G401 (cell line): ENCODE data around the gene ACTR1A. TPM values are rescaled to one million over a fixed set of nuclear protein-coding genes. Genes with fewer than 3 reads are reported as not detected.
"Not testable (repeated sequence)": the region's sequence is repeated elsewhere in the genome, so short reads cannot be mapped to it uniquely, and the experiment has no call there.

Experiments
- DNase-seq: peaks from one replicate; pipeline ENCODE4 v3.0.0-alpha.2; 2015; ENCODE audit warnings: low spot score
- in situ Hi-C: cut with HindIII; loops from 2 replicates; pipeline ENCODE4 v1.10.0; 2016; ENCODE audit warnings: low sequenced_read_pairs, mixed read lengths
- total RNA-seq: library from RNA; depleted of rRNA; stranded (reverse); fragments of >200 nt; shearing (Covaris generic); gene quantifications from 2 replicates; pipeline ENCODE4 v1.2.3, GENCODE V29; 2014; rRNA removed

Gene ACTR1A
- 116 and 185 TPM in 2 replicates for total RNA-seq

- peak; percentile 100 for DNase-seq
- in situ Hi-C loops = loop anchor here (10.0 kb wide), 1 partner anchor 102 kb away; no protein-coding TSS in a partner anchor
Measured at GRCh38 chr10:102502337-102503151, at the start of gene ACTR1A. Gene ACTR1A, minus strand, starts transcription at chr10:102502712. Its CDS starts 65 bp downstream, at chr10:102502647.

GRCh38 chr10:102550636-102551210 is 48.2 kb upstream of the ACTR1A start:
- no peak for DNase-seq
- in situ Hi-C loops = no loop called here

DNA sequence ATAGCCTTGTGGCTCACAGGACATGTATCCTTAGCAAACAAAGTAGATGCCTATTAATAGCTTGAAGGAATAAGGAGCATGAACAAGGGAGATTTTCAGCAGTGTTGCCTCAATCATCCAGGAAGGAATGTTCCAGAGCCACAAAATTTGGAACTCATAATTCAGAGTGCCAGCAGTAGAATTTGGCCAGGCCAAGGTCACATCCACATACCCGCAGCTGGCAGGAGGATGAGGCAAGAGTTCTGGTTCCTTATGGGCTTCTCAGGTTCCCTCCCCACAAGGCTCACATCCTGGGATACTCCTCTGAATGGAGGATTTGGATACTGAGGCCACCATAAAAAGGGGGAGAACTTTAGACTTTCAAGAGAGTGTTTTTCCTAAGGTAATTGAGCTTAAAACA is 47.0 kb upstream of the ACTR1A start:
- in situ Hi-C loops = no loop called here
- DNase-seq = no peak

GRCh38 chr10:102546606-102547320 is 44.3 kb upstream of the ACTR1A start:
- DNase-seq = peak; percentile 90
- in situ Hi-C loops = no loop called here

- in situ Hi-C loops = no loop called here
- peak; percentile 73 for DNase-seq
Measured at GRCh38 chr10:102545997-102546396, 43.5 kb upstream of the ACTR1A start.

DNA sequence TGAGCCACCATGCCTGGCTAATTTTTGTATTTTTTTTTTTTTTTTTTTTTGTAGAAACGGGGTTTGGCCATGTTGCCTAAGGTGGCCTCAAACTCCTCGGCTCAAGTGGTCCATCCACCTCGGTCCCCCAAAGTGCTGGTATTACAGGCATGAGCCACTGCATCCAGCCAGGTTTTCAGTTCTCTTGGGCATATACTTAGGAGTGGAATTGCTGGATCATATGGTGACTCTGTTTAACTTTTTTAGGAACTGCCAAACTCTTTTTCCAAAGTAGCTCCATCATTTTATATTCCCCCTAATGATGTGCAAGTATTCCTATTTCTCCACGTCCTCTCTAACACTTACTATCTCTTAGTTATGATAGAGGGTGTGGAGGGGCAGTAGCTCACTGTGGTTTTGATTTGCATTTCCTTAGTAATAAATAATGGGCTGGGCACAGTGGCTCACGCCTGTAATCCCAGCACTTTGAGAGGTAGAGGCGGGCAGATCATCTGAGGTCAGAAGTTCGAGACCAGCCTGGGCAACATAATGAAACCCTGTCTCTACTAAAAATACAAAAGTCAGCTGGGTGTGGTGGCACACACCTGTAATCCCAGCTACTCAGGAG is 42.9 kb upstream of the ACTR1A start:
- in situ Hi-C loops = no loop called here
- DNase-seq = no peak

- no peak for DNase-seq
- in situ Hi-C loops = no loop called here
Measured at GRCh38 chr10:102542800-102543418, 40.4 kb upstream of the ACTR1A start.

GRCh38 chr10:102540023-102540422 is 37.5 kb upstream of the ACTR1A start:
- in situ Hi-C loops = no loop called here
- DNase-seq = peak; percentile 57

GRCh38 chr10:102538811-102539210 is 36.3 kb upstream of the ACTR1A start:
- in situ Hi-C loops = no loop called here
- DNase-seq = no peak

GRCh38 chr10:102537948-102538347 is 35.4 kb upstream of the ACTR1A start:
- DNase-seq = no peak
- in situ Hi-C loops = no loop called here

DNA sequence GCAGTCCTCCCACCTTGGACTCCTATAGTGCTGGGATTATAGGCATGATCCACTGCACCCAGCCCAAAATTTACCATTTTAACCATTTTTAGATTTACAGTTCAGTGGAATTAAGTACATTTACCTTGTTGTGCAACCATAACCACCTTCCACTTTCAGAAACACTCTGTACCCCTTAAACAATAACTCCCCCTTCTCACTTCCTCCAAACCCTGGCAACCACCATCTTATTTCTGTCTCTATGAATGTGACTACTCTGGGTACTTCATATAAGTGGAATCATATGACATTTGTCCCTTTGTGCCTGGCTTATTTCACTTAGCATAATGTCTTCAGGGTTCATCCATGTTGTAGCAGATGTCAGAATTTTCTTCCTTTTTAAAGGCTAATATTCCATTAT is 34.9 kb upstream of the ACTR1A start:
- no peak for DNase-seq
- in situ Hi-C loops = no loop called here

GRCh38 chr10:102535481-102536147 is 33.1 kb upstream of the ACTR1A start:
- in situ Hi-C loops = no loop called here

GRCh38 chr10:102534966-102535365 is 32.5 kb upstream of the ACTR1A start:
- in situ Hi-C loops = not testable (repeated sequence)

More at GRCh38 chr10:102535481-102536147, 33.1 kb upstream of the ACTR1A start:
- DNase-seq = no peak

GRCh38 chr10:102534333-102534732 is 31.8 kb upstream of the ACTR1A start:
- no peak for DNase-seq

More at GRCh38 chr10:102534966-102535365, 32.5 kb upstream of the ACTR1A start:
- not testable (repeated sequence) for DNase-seq

DNA sequence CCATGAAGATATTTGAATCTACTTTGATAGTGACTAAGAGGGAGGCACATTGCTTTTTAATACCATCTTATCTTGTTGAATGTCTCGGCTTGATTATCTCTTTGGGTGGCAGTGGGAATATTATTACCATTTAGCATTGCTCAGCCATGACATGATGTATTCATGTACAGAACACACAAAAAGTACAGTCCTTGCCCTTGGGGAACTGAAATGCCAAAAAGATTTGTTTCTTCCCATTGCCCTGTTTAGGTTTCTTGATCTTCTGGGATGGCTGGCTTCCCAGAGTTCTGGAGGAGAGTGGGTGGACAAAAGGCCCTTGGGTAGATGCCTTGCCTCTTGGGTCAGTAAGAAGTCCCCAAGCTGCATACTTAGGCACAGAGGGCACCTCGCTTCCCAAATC is 25.0 kb upstream of the ACTR1A start:
- in situ Hi-C loops = loop anchor here (10.0 kb wide), 1 partner anchor 67 kb away; no protein-coding TSS in a partner anchor
- no peak for DNase-seq

More at GRCh38 chr10:102534333-102534732, 31.8 kb upstream of the ACTR1A start:
- in situ Hi-C loops = no loop called here

DNA sequence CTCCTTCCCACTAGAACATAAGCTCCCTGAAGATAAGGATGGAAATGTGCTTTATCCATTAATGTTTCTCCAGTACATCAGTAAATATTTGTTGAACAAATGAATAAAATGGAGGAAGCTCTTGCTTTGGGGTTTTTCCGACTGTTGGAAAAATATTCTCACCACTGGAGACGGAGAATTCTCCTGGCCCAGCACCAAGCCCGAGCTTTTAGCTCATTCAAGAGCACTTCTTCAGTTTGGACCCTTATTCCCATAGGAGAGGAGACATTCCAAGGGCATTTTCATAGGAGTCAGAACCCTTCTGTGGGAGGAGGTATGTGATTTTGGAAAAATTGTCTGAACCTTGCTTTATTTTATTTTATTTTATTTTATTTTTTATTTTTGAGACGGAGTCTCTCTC is 22.2 kb upstream of the ACTR1A start:
- in situ Hi-C loops = loop anchor here (10.0 kb wide), 1 partner anchor 70 kb away; no protein-coding TSS in a partner anchor
- no peak for DNase-seq

- in situ Hi-C loops = loop anchor here (10.0 kb wide), 1 partner anchor 71 kb away; no protein-coding TSS in a partner anchor
- no peak for DNase-seq
Measured at GRCh38 chr10:102523250-102524029, 20.9 kb upstream of the ACTR1A start.

- no peak for DNase-seq
- in situ Hi-C loops = loop anchor here (10.0 kb wide), 1 partner anchor 72 kb away; no protein-coding TSS in a partner anchor
Measured at GRCh38 chr10:102522874-102523249, 20.4 kb upstream of the ACTR1A start.
